Measurements from ENCODE around the gene SLA2.
"Not testable (repeated sequence)": the region's sequence is repeated elsewhere in the genome, so short reads cannot be mapped to it uniquely, and the experiment has no call there.

SLA2 gene

DNA sequence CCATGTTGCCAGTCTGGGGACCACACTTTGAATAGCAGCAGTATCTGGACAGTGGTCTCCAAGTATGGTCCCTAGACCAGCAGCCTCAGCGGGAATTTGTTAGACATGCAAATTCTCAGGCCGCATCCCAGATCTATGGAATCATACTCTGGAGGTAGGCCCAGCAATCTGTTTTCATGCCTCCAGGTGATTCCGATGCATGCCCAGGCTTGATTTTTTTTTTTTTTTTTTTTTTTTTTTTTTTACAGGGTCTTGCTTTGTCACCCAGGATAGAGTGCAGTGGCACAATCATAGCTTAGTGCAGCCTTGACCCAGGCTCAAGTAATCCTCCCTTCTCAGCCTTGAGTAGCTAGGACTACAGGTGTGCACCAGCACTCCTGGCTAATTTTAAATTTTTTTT lies 682 bp upstream of the SLA2 start:
- no peak for DNase-seq (ENCODE audit: low read depth in 2 of 3, low spot score in 2 of 3)

DNA sequence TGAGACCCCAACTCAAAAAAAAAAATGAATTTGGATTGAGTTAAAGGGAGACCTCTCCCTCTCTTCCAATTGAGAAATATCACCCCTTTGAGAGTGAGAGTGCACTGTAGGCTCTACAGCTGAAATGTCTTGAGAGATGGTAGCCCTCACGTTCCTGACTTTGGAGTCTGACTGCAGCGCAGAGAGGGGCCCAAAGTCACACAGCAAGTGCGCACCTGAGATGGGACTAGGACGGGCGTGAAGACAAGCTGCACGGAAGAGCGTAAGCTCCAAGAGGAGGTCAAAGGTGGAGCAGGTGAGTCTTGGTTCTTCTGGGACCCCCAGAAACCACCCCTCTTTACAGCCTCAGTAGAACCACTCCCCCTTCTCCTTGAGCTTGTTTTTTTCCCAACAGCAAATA lies 643 bp downstream of the SLA2 start:
- no peak for DNase-seq (ENCODE audit: low read depth in 2 of 3, low spot score in 2 of 3)

DNA sequence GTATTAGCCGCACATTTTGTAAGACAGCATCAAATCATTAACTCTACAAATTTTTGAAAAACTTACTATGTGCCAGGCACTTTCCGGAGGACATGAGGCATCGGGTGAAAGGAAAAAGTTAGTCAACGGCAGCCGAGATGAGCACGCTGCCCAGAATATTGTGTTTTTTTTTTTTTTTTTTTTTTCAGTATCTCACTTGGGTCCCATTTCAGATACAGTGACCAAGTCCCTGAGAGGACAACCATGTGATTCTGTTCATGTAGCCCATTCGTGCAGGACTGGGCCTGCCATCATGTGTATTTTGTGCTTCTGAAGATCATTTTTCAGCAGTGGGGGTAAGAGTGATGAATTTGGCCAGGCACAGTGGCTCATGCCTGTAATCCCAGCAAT lies 1.3 kb downstream of the SLA2 start:
- DNase-seq (ENCODE audit: low read depth in 2 of 3, low spot score in 2 of 3) = no peak

DNA sequence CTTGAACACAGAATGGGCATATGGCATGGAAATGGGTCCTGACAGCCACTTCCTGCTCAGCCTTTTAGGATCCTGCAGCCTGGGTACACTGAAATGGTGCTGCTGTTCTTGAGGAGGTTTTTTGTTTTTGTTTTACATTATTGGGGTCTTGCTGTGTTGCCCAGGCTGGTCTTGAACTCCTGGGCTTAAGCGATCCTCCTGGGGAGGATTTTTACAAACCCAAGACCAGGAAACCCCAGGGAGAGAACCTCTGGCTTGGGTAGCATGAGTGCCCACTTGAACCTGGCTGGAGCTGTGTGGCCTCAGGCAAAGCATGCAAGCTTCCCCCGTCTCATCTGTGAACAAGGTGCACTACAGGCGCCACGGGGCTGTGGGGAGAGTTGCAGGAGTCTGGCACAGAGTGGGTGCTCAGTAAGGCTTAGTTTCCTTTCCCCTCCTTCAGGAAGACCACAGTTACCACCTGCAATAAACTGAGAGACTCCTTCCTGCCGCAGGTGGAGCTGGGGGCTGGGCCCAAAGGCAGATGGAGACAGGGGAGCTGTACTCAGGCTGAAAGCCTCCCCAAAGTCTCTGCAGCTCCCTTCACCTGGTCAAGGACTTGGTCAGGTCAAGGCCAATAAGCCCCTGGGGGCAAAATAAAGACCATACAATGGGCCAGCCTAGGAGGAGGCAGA lies 1.8 kb downstream of the SLA2 start:
- DNase-seq (ENCODE audit: low read depth in 2 of 3, low spot score in 2 of 3) = peak in 2 of 3 experiments; percentile 25 to 60

DNA sequence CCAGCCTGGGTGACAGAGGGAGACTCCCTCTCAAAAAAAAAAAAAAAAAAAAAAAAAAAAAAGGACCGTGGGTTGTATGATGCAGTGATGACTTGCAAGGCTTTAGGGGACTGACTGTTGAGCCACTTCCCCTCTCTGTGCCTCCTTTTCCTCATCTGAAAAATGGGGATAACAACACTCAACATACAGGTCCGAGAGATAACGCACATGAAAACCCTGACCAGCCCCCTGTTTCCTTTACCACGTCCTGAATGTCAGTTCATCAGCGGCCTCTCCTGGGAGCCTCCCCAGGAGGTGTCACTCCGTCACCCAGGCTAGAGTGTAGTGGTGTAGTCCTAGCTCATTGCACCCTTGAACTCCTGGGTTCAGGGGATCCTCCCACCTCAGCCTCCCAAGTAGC lies 3.9 kb downstream of the SLA2 start:
- DNase-seq (ENCODE audit: low read depth in 2 of 3, low spot score in 2 of 3) = no peak

DNA sequence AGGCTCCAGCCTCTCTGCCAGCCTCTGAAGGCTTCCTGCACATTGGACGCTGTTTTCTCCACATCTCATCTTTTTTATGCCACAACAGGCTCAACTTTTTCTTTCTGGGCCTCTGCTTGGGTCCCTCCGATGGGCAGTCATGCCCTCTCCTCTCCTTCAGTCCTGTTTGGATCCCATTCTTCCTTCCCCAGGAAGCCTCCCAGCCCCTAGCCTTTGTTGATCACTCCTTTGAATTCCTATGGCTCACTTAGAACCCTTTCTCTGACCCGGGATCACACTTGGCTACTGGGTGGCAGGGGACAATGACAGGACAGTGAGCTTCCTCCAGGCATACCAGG lies 4.5 kb downstream of the SLA2 start:
- DNase-seq (ENCODE audit: low read depth in 2 of 3, low spot score in 2 of 3) = no peak

DNA sequence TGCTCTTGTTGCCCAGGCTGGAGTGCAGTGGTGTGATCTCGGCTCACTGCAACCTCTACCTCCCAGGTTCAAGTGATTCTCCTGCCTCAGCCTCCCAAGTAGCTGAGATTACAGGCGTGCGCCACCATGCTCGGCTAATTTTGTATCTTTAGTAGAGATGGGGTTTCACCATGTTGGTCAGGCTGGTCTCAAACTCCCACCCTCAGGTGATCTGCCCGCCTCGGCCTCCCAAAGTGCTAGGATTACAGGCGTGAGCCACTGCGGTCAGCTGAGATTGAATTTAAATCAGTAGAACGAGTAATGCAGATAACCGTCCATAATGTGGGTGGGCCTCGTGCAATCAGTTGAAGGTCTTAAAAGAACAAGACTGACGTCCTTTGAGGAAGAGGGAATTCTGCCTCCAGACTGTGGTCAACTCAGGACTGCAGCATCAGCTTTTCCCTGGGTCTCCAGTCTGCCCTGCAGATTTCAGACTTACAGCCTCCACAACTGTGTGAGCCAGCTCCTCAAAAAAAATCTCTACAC lies 7.1 kb downstream of the SLA2 start:
- DNase-seq (ENCODE audit: low read depth in 2 of 3, low spot score in 2 of 3) = not testable (repeated sequence)

DNA sequence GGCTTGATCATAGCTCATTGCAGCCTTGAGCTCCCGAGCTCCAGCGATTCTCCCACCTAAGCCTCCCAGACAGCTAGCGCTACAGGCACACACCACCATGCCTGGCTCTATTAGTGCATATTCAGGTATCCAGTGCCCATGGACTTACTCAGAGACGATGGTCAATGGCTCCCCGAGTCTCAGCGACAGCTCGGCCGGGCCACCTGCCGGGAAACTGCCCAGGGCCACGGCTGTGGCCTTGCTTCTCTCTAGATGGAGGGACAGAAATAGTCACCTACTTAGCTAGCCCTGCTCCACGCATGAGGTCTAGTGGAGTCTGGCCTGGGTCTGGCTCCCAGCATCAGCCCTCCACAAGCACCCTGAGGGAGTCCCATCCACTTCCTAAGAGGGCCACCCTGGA lies 11.7 kb downstream of the SLA2 start:
- DNase-seq (ENCODE audit: low read depth in 2 of 3, low spot score in 2 of 3) = no peak

DNA sequence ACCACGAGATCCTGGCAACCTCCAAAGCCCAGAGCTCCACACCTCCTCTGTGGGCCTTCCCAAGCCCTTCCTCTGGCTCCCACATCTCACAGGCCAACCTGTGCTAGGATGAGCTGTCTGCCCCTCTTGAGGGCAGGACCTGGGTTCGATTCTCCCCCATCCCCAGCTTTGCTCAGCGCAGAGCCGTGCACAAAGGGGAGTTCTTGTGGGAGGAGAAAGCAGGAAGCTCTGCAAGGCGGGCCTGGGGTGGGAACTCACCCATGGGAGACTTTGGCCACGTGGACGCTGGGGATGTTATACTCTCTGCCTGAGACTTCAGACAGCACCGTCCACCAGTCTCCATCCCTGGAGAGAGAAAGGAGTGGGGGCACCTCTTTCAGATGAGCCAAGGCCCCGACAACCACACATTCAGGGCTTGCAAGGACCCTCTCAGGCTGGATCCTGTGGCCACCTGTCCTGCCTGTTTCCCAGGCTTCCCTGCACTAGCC lies 12.7 kb downstream of the SLA2 start:
- no peak for DNase-seq (ENCODE audit: low read depth in 2 of 3, low spot score in 2 of 3)

DNA sequence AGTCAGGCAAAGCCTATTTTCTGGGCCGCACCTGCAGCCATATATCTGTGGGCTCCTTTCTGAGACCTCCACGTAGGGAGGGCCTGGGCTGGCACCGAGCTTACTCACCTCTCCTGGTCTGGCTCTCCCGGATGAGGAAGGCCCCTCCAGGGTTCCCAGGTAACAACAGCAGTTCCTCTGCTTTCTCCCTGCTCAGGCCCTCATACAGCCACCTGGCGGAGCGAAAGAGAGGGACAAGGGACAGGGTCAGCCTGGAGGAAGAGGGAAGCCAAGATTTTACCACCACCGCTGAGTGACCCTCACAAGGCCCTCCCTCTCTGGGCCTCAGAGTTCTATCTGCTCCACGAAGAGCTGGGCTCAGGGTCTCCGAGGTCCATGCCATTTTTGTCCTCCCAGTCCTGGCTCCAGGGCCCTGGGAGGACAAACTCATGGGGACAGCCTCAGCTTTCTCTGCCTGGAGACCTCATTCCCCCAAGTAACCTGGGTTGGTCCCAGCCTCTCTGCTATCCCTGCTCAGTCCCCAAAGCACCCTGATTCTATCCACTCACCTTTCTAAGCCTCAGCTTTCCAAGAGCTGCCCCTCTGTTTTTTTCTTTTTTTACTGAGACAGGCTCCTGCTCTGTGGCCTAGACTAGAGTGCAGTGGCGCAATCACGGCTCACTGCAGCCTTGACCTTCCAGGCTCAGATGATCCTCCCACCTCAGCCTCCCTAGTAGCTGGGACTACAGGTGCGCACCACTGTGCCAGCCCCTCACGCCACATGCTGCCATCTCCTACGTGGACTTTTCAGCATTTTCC lies 13.3 kb downstream of the SLA2 start:
- DNase-seq (ENCODE audit: low read depth in 2 of 3, low spot score in 2 of 3) = no peak

DNA sequence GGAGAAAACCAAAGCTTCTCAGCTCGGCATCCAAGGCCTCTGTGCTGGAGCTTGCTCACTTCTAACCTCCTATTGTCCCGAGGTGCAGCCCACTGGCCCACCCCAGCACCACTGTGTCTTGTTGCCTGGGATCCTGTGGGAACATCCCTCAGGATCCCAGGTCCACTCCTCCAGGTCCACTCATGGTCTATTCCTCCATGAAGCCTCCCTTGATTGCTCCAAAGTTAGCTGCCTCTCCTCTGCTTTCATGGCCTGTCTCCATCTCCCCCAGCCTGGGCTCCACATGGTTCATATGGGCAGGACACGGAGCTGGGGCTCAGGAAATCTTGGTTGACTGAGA lies 13.9 kb downstream of the SLA2 start:
- DNase-seq (ENCODE audit: low read depth in 2 of 3, low spot score in 2 of 3) = no peak

DNA sequence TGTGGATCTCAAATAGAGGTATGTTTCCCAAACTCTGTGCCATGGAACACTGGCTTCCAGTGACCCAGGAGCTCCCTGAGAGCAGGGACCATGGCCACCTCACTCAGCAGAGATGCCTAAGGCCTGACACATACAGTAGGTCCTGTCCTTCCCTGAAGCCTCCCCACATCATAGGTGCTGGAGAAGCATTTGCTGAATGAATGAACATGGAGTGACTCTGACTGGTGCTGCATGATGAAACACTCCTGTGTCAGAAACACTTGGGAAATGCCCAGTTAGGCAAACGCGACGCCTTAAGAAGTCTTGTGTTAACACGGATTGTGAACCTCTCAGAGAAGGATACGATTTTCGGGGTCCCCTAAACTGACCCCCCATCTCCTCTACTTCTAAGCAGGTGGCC lies 14.3 kb downstream of the SLA2 start:
- DNase-seq (ENCODE audit: low read depth in 2 of 3, low spot score in 2 of 3) = no peak

DNA sequence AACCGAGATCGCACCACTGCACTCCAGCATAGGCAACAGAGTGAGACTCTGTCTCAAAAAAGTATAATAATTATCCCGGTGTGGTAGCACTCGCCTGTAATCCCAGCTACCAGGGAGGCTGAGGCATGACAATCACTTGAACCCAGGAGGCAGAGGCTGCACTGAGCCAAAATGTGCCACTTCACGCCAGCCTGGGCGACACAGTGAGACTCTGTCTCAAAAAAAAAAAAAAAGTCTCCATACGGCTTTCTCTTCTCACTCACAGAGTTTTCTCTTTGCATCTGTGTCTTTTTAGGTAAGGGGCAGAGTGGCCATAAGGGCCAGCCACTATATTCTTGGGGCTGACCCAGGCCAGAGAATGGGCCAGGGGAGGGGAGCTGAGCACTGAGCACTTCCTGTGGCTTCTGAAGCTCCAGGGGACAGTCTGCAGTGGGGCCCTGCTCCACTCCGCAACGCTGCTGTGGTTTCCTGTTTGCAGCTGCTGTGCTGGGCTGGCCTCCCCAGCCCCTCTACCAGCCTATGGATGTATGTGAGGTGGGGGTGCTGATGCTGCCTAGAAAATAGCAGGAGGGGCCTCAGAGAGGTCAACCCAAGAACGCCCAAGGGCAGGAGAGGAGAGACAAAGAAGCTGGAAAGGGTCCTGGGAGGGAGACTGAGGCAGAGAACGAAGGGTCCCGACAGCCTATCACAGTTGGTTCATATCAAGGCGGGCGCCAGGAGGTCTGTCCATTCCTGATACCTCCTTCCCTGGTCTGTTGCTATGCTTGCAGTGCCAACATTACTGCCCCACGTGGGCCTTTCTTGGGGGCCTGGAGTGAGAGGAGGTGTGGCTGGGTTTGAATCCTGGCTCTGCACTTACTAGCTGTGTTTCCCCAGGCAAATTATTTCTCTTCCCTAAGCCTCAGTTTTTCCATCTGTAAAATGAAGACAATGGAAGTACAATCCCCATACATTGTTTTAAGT lies 16.0 kb downstream of the SLA2 start:
- no peak for DNase-seq (ENCODE audit: low read depth in 2 of 3, low spot score in 2 of 3)

DNA sequence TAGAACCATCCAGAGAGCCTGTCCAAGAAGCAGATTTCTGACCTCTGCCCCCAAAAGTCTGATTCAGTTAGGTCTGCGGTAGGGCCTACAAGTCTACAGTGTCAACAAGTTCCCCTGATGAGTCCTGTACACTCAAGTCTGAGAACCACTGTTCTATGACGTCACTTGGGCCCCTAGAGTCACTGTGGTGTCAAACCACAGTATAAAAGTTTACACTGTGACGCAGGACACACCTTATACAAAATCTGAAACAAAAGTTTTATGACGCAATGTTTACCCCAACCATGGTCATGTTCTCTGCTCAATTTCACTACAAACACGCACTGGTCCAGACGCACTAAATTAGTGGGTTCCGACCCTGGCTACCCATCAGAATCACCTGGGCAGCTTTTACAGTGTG lies 17.9 kb downstream of the SLA2 start:
- no peak for DNase-seq (ENCODE audit: low read depth in 2 of 3, low spot score in 2 of 3)

DNA sequence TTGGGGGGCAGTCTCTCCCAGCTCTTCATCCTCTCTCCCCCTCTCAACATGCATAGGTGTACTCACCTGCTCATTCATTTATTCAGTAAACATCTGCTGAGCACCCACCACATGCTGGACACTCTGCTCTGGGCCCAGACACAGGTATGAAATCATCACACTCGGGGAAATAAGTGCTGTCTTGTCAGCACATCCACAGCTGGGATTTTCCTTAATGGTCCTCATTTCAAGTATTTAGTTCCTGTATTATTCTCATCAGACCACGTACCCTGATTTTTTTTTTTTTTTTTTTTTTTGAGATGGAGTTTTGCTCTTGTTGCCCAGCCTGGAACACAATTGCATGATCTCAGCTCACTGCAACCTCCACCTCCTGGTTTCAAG lies 21.1 kb downstream of the SLA2 start:
- DNase-seq (ENCODE audit: low read depth in 2 of 3, low spot score in 2 of 3) = no peak

DNA sequence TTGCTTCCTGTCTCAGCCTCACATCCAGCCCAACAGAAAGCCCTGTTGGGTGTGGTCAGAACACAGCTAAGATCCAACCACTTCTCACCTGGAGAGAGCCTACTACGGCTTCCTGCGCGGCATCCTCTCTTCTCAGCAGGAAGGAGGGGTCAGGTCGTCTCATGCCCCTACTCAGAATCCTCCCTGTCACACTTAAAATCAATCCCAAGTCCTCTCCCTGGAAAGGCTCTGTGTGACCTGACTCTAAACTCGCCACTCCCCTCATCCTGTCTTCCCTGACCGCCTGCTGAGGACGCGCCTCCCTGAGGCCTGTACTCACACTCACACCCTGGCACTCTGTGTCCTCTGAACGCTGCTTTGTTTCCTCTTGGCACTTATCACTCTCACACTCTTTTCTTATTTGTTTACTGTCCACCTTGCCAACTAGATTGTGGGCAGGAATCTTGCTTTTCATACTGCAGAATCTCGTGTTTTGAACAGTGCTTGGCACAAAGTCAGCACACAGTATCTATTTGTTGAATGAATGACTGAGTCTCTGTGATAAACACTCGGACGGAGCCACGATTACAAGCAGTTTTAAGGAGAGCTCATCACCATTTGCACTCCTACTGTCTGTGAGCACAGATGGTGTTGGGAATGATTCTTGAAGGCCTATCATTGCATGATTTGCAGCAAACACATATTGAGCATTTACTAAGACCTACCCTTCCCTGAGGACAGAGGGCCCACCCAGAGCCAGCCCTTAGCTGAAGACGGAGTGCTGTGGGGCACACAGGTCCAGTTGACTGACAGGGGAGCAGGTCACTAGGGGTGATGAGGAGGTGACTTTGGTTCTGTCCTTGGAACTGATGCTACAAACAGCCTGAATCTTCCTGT lies 21.7 kb downstream of the SLA2 start:
- DNase-seq (ENCODE audit: low read depth in 2 of 3, low spot score in 2 of 3) = no peak

DNA sequence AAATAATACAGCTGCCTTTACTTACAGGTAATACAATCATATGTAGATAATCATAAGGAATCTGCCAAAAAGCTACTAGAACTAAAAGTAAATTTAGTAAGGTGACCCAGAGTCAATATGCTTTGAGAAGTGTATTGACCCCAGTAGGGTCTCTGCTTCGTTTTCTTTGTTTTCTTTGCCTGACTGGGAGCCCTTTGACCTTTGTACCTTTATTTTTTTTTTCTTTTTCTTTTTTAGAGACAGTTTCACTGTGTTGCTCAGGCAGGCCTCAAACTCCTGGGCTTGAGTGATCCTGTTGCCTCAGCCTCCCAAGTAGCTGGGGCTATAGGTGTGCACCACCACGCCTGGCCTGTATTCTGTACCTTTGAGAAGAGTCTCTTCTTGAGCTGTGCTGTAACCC lies 22.6 kb downstream of the SLA2 start:
- DNase-seq (ENCODE audit: low read depth in 2 of 3, low spot score in 2 of 3) = no peak

DNA sequence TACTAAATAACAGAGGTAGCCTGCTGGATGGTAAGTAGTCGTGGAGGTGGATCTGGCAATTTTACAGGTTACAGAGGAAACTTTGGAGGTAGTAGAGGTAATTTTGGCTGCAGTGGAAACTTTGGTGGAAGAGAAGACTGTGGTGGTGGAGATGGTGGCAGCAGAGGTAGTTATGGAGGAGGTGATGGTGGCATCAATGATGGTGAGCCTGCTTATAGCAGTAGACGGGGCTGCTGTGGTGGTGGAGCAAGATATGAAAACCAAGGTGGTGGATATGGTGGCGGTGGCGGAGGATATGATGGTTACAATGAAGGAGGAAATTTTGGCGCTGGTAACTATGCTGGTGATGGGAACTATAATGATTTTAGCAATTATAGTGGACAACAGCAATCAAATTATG lies 25.1 kb downstream of the SLA2 start:
- DNase-seq (ENCODE audit: low read depth in 2 of 3, low spot score in 2 of 3) = no peak

DNA sequence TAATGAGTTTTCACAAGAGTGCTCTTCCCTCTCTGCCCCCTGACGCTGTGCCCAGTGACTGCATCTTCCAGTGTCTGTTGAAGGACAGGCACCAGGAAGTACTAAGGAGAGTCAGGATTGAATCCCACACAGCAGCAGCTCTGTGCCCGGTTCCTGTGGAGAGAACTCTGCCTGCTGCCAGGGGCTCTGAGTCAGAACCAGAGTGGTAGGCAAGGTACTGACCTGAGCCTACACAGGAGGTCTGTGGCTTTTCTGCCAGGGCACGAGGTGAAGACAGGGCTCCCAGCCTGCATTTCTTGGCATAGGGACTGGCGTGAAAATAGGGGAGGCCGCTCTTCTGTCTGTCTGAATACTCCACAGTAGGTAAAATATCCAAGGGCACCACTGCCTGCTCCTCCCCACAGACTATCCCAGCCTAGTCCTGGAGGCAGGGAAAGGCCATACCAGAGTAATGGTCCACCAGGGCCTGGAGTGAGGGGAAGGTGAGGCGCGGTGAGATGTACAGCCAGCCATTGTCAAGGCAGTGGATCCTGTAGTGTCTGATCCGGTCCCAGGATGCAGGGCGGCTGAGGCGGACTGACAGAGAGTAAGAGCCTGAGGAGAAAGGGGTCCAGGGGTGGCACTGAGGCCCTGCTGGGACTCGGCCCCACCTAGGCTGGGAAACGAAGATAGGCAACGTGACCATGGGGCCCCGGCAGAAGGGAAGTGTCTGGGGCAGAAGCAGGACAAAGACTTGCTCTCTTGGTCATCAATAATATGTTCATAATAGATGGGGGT lies 31.0 kb downstream of the SLA2 start:
- DNase-seq (ENCODE audit: low read depth in 2 of 3, low spot score in 2 of 3) = no peak

DNA sequence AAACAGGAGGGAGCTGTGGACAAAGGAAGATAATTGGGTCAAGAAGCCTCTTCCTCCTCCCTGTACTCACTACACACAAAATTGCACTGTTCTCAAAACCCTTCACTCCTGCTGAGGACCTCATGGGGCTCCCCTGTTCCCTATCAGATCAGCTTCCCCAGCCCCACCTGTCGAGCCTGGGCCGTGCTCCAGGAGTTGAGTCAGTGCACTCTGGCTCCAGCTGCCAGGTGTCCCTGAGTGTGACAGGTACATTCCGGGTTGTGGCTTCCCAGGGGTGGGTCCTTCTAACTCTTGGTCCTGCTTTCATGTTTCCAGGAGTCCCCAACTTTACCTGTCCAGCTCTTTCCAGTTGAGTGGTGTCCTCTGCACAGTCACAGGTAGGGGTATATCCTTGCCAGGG lies 32.0 kb downstream of the SLA2 start:
- DNase-seq (ENCODE audit: low read depth in 2 of 3, low spot score in 2 of 3) = no peak
